B cell (primary cell): ENCODE data around the gene CTSL.

Experiments
- CTCF ChIP-seq: fragments of 200-600 bp; IDR thresholded peaks from one replicate; pipeline ENCODE4 v1.8.0; 2022; ENCODE audit warnings: antibody characterized with exemption, mild to moderate bottlenecking
- EZH2 ChIP-seq: IDR thresholded peaks from 2 replicates; pipeline ENCODE4 v1.6.1; 2012; ENCODE audit warnings: borderline replicate concordance, low read depth, mild to moderate bottlenecking, moderate library complexity, low read length; ENCODE audit not compliant: insufficient read depth, poor library complexity, severe bottlenecking

GRCh38 chr9:87720173-87720572 lies 5.7 kb upstream of the CTSL start:
- TF ChIP-seq CTCF (no peak), EZH2 (no peak)
